DND-41 (cell line): Measurements from ENCODE around the gene XRCC5.

Experiments used
- EZH2 ChIP-seq: IDR thresholded peaks from 3 replicates; pipeline ENCODE4 v1.6.1; 2012; ENCODE audit warnings: borderline replicate concordance, low read depth, mild to moderate bottlenecking, moderate library complexity, low read length, inconsistent platforms; ENCODE audit not compliant: severe bottlenecking
- TF ChIP-seq, protein P1 (sequence below): IDR thresholded peaks from 2 replicates; pipeline ENCODE4 v1.5.1; 2012; ENCODE audit warnings: borderline replicate concordance, low read length, moderate library complexity, mild to moderate bottlenecking; ENCODE audit not compliant: poor library complexity, severe bottlenecking; ENCODE audit errors: extremely low read depth

DNA sequence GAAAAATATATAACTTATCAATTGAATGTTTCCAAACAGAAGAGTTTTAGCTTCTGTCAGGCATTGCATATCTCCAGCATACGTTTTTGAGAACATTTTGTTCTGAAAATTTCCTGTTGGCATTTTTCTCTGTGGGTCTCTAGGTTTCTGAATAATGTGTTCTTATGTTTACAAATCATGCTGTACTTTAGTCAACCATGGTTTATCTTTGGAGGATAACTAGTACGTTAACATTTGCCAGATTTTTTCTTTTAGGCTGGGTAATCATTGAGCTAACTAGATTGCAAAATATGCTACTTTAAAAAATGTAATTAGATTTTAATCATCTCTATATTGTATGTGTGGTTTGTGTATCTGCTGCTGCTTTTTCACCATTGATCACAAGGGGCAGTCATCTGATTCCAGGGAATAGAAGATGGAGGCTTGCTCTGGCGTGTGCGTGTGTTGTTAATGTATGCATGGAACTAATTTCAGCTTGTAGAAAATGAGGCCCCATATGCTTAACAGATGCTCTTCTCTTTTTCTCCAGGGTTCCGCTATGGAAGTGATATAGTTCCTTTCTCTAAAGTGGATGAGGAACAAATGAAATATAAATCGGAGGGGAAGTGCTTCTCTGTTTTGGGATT is 21.3 kb downstream of the XRCC5 start:
- TF ChIP-seq, protein P1, sequence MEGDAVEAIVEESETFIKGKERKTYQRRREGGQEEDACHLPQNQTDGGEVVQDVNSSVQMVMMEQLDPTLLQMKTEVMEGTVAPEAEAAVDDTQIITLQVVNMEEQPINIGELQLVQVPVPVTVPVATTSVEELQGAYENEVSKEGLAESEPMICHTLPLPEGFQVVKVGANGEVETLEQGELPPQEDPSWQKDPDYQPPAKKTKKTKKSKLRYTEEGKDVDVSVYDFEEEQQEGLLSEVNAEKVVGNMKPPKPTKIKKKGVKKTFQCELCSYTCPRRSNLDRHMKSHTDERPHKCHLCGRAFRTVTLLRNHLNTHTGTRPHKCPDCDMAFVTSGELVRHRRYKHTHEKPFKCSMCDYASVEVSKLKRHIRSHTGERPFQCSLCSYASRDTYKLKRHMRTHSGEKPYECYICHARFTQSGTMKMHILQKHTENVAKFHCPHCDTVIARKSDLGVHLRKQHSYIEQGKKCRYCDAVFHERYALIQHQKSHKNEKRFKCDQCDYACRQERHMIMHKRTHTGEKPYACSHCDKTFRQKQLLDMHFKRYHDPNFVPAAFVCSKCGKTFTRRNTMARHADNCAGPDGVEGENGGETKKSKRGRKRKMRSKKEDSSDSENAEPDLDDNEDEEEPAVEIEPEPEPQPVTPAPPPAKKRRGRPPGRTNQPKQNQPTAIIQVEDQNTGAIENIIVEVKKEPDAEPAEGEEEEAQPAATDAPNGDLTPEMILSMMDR = no peak
- no peak for TF ChIP-seq EZH2
